Measurements from ENCODE around the gene SEPTIN7. TPM values are rescaled to one million over a fixed set of nuclear protein-coding genes. Genes with fewer than 3 reads are reported as not detected.

The SEPTIN7 gene
- total and polyA plus RNA-seq, 2 of the 13 experiments (the other 11 are each of a cell fraction or from before 2014, with no cell fraction given) = 103 to 129 TPM

- TF ChIP-seq SAFB2 (CRISPR knock-in tag; IDR thresholded peaks at IDR 0.05; ENCODE audit: borderline replicate concordance, low read depth) = 0 out of 2 replicates have a peak, but pooled peaks have one; percentile 38
- peak; percentile 23; the same call in 1 of the 2 replicates for TF ChIP-seq ZNF746 (CRISPR knock-in tag; IDR thresholded peaks at IDR 0.05)
- no peak for TF ChIP-seq CREBL2 (CRISPR knock-in tag; IDR thresholded peaks at IDR 0.05; ENCODE audit: borderline replicate concordance)
- TF ChIP-seq HNRNPH1 (optimal IDR thresholded peaks at IDR 0.05; ENCODE audit: low read depth, low read length) = peak; percentile 100
- TF ChIP-seq ZNF354B (CRISPR knock-in tag; IDR thresholded peaks at IDR 0.05) = no peak
- 0 out of 2 replicates have a peak, but pooled peaks have one; percentile 12 for TF ChIP-seq BCL3 (CRISPR knock-in tag; IDR thresholded peaks at IDR 0.05)
- no peak for TF ChIP-seq MLXIP (CRISPR knock-in tag; IDR thresholded peaks at IDR 0.05; ENCODE audit: borderline replicate concordance)
- no peak for TF ChIP-seq PHB2 (IDR thresholded peaks at IDR 0.05; ENCODE audit: partially characterized antibody)
- no peak for TF ChIP-seq GPN1 (CRISPR knock-in tag; IDR thresholded peaks at IDR 0.05; ENCODE audit: borderline replicate concordance)
- no peak for TF ChIP-seq CREB3 (CRISPR knock-in tag; IDR thresholded peaks at IDR 0.05)
- TF ChIP-seq ZBTB7B (CRISPR knock-in tag; IDR thresholded peaks at IDR 0.05) = peak; percentile 9; the same call in 1 of the 2 replicates
- TF ChIP-seq FOSL2 (CRISPR knock-in tag; IDR thresholded peaks at IDR 0.05) = peak; percentile 46; the same call in 1 of the 2 replicates
- peak; percentile 24; the same call in 1 of the 2 replicates for TF ChIP-seq THRA (CRISPR knock-in tag; IDR thresholded peaks at IDR 0.05; ENCODE audit: borderline replicate concordance)
- TF ChIP-seq FOXO1 (CRISPR knock-in tag; IDR thresholded peaks at IDR 0.05) = peak; percentile 61
- peak; percentile 68 for TF ChIP-seq SAP130 (CRISPR knock-in tag; IDR thresholded peaks at IDR 0.05; ENCODE audit: low read depth)
- TF ChIP-seq ZNF543 (CRISPR knock-in tag; IDR thresholded peaks at IDR 0.05) = peak; percentile 29; the same call in 1 of the 2 replicates
- TF ChIP-seq BORCS8-MEF2B (CRISPR knock-in tag; IDR thresholded peaks at IDR 0.05) = no peak
- 0 out of 2 replicates have a peak, but pooled peaks have one; percentile 9 for TF ChIP-seq SIX1 (CRISPR knock-in tag; IDR thresholded peaks at IDR 0.05; ENCODE audit: borderline replicate concordance)
Observed at GRCh38 chr7:35800718-35801391, at the start of gene SEPTIN7 (continued).

Data from HepG2 (cell line).